HG03378 (cell line): ENCODE data around the gene MCM10.
"Not testable (repeated sequence)": the region's sequence is repeated elsewhere in the genome, so short reads cannot be mapped to it uniquely, and the experiment has no call there.

Experiments
- ATAC-seq: cut with Tn5 transposase; IDR thresholded peaks from one replicate; pipeline ENCODE4 v1.9.1; 2021; ENCODE audit warnings: mild to moderate bottlenecking, moderate library complexity; ENCODE audit not compliant: unreplicated experiment

The MCM10 gene

GRCh38 chr10:13219685-13220670, 58.6 kb downstream of the MCM10 start:
- ATAC-seq = no peak

GRCh38 chr10:13221572-13221971, 60.2 kb downstream of the MCM10 start:
- ATAC-seq = no peak

GRCh38 chr10:13222151-13222550, 60.8 kb downstream of the MCM10 start:
- ATAC-seq = no peak

- ATAC-seq = no peak
Observed at GRCh38 chr10:13222566-13222965, 61.2 kb downstream of the MCM10 start.

- no peak for ATAC-seq
Observed at GRCh38 chr10:13223241-13223640, 61.9 kb downstream of the MCM10 start.

GRCh38 chr10:13224210-13224995, 63.0 kb downstream of the MCM10 start:
- ATAC-seq = no peak

GRCh38 chr10:13225601-13226000, 64.2 kb downstream of the MCM10 start:
- ATAC-seq = no peak

GRCh38 chr10:13227031-13227430, 65.7 kb downstream of the MCM10 start:
- ATAC-seq = no peak

GRCh38 chr10:13231190-13231589, 69.8 kb downstream of the MCM10 start:
- ATAC-seq = no peak

GRCh38 chr10:13231808-13232207, 70.5 kb downstream of the MCM10 start:
- ATAC-seq = no peak

GRCh38 chr10:13233358-13233757, 72.0 kb downstream of the MCM10 start:
- no peak for ATAC-seq

GRCh38 chr10:13234172-13234571, 72.8 kb downstream of the MCM10 start, which contains the start of gene UCMA:
UCMA (minus strand) TSS chr10:13234374; CDS start chr10:13234258, 116 bp downstream.
- no peak for ATAC-seq

GRCh38 chr10:13234736-13235135, 73.4 kb downstream of the MCM10 start:
- not testable (repeated sequence) for ATAC-seq

GRCh38 chr10:13236638-13237037, 75.3 kb downstream of the MCM10 start:
- ATAC-seq = no peak

GRCh38 chr10:13238271-13239077, 77.1 kb downstream of the MCM10 start:
- ATAC-seq = no peak

GRCh38 chr10:13239923-13240322, 78.6 kb downstream of the MCM10 start:
- no peak for ATAC-seq

- ATAC-seq = no peak
Observed at GRCh38 chr10:13241613-13242012, 80.3 kb downstream of the MCM10 start.

GRCh38 chr10:13242260-13242659, 80.9 kb downstream of the MCM10 start:
- ATAC-seq = not testable (repeated sequence)

GRCh38 chr10:13247246-13247645, 85.9 kb downstream of the MCM10 start:
- no peak for ATAC-seq

GRCh38 chr10:13247784-13248183, 86.4 kb downstream of the MCM10 start:
- ATAC-seq = no peak

- ATAC-seq = no peak
Observed at GRCh38 chr10:13253726-13254125, 92.4 kb downstream of the MCM10 start.
